Activated CD4-positive, alpha-beta T cell treated with anti-CD3 and anti-CD28 coated beads, Interleukin-2, amount 10 ng/mL, durations not matched to agents 7 days and 5 days (primary cell): ENCODE results near the gene SLC39A11. TPM values are rescaled to one million over a fixed set of nuclear protein-coding genes. Genes with fewer than 3 reads are reported as not detected.

Source experiments
- CTCF ChIA-PET: fragments of 350-600 bp; sonication (Branson Sonifier 250); formaldehyde crosslinking; loops from one replicate; lab custom pipeline; 2021; ENCODE audit warnings: antibody characterized with exemption; lab: Charles Lee
- POLR2A ChIA-PET: fragments of 350-600 bp; sonication (Branson Sonifier 250); formaldehyde crosslinking; loops from one replicate; lab custom pipeline; 2021; ENCODE audit warnings: antibody characterized with exemption; lab: Charles Lee
- DNase-seq: peaks from one replicate; pipeline ENCODE4 v3.0.0-alpha.2; 2020
- H3K27ac Mint-ChIP-seq: one replicate; pipeline ENCODE4 v1.8.0; 2021; ENCODE audit warnings: mild to moderate bottlenecking, moderate library complexity, mixed read lengths
- H3K27me3 Mint-ChIP-seq: one replicate; pipeline ENCODE4 v1.8.0; 2021; ENCODE audit warnings: mixed read lengths
- H3K36me3 Mint-ChIP-seq: one replicate; pipeline ENCODE4 v1.8.0; 2021; ENCODE audit warnings: low read depth, mixed read lengths
- H3K4me1 Mint-ChIP-seq: one replicate; pipeline ENCODE4 v1.8.0; 2021; ENCODE audit warnings: mixed read lengths
- H3K4me3 Mint-ChIP-seq: one replicate; pipeline ENCODE4 v1.8.0; 2021; ENCODE audit warnings: mild to moderate bottlenecking, moderate library complexity, mixed read lengths
- H3K9me3 Mint-ChIP-seq: one replicate; pipeline ENCODE4 v1.8.0; 2021; ENCODE audit warnings: mixed read lengths
- total RNA-seq, 2 experiments: library from RNA; stranded (reverse); gene quantifications; one replicate each; pipeline ENCODE4 v1.2.3, GENCODE V29; 2021

SLC39A11 gene
- total RNA-seq, 2 experiments from 2014 or later: 19.5 to 23.4 TPM

GRCh38 chr17:72599891-72600290 lies 492.6 kb downstream of the SLC39A11 start:
- Mint-ChIP-seq H3K4me1 (no peaks in the 10 kb centered on the region), H3K27ac (no peak overlapping the region), H3K4me3 (no peak overlapping the region), H3K9me3 (no peaks in the 10 kb centered on the region), H3K36me3 (no peaks in the 10 kb centered on the region), H3K27me3 (peaks cover 32% of the 10 kb centered on the region)
- ChIA-PET CTCF (no interaction called here), POLR2A (no interaction called here)
- DNase-seq: no peak

DNA sequence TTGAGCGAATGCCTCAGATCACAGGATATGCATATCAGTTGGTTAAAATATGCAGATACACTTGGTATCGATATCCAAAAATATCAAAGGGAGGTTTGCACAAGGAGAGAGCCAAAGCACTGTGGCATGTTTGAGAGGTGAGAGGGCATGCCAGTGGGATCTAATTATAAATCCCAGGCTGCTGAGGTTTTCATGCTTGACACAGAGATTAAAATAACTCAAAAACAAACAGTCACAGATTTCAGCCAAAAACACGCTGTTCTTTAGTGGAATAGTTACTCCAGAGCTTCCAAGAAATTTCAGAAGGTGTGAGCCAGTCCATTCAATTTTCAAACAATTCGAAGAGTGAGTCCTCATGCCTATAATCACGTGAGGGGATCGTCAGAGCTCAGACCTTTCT lies 493.8 kb downstream of the SLC39A11 start:
- DNase-seq: no peak
- CTCF ChIA-PET: no interaction called here
- H3K36me3 Mint-ChIP-seq: no peaks in the 10 kb centered on the region
- POLR2A ChIA-PET: interaction anchor here (0.6 kb wide), 1 partner anchor 18 kb away, joined by 6 read pairs; no protein-coding TSS in a partner anchor
- peaks cover 42% of the 10 kb centered on the region for H3K27me3 Mint-ChIP-seq
- no peaks in the 10 kb centered on the region for H3K9me3 Mint-ChIP-seq
- no peak overlapping the region for H3K27ac Mint-ChIP-seq
- no peak overlapping the region for H3K4me3 Mint-ChIP-seq
- no peaks in the 10 kb centered on the region for H3K4me1 Mint-ChIP-seq

- DNase-seq: no peak
- CTCF ChIA-PET: no interaction called here
- POLR2A ChIA-PET: no interaction called here
- no peaks in the 10 kb centered on the region for H3K36me3 Mint-ChIP-seq
- H3K4me3 Mint-ChIP-seq: no peak overlapping the region
- no peak overlapping the region for H3K27ac Mint-ChIP-seq
- H3K27me3 Mint-ChIP-seq: peaks cover 50% of the 10 kb centered on the region
- H3K4me1 Mint-ChIP-seq: peaks cover under 1% of the 10 kb centered on the region
- no peaks in the 10 kb centered on the region for H3K9me3 Mint-ChIP-seq
Observed at GRCh38 chr17:72597354-72598087, 495.0 kb downstream of the SLC39A11 start.

Other genes starting within 250 kb of the SLC39A11 start
- not detected for gene SSTR2, start 72.3 kb upstream of the SLC39A11 start, total RNA-seq
- gene COG1, start 100.4 kb upstream of the SLC39A11 start, total RNA-seq: 10 to 100 TPM; 29.2 to 32.5 TPM
- not detected for gene CPSF4L, start 169.2 kb upstream of the SLC39A11 start, total RNA-seq
- gene CDC42EP4, start 219.3 kb upstream of the SLC39A11 start, total RNA-seq: 1 to 10 TPM; 1.7 to 2.1 TPM